ENCODE data around the gene LRRTM4.

GRCh38 chr2:77395011-77395410, 127.2 kb downstream of the LRRTM4 start:
- TF ChIP-seq CTCF (IDR thresholded peaks at IDR 0.05) (no peak), POLR2A (IDR thresholded peaks at IDR 0.05) (no peak)

All from uterus (tissue), 2 donors.